Tibial nerve (tissue), 3 donors: ENCODE data around the gene CAMTA1.

ENCODE experiments used
- CTCF ChIP-seq, 5 experiments: fragments of 200-600 bp in 3 of 5; fragments of 450-650 bp in 2 of 5; sonication (generic) in 3 of 5; IDR thresholded peaks; one replicate each; pipeline ENCODE4 v1.5.1; 2016 to 2019; ENCODE audit warnings: antibody characterized with exemption in 5 of 5, mild to moderate bottlenecking in 3 of 5, moderate library complexity in 2 of 5
- POLR2A ChIP-seq, 2 donors: fragments of 450-650 bp; IDR thresholded peaks; one replicate each; pipeline ENCODE4 v1.6.1; 2017; ENCODE audit warnings: antibody characterized with exemption in 2 of 2, mild to moderate bottlenecking in 2 of 2, moderate library complexity in 2 of 2

- TF ChIP-seq CTCF (IDR thresholded peaks at IDR 0.05) (no peak), POLR2A (IDR thresholded peaks at IDR 0.05) (no peak)
These were observed 196.3 kb downstream of the CAMTA1 start for GRCh38 chr1:6981595-6981994.
